HL-60/S4 treated with phorbol 12-myristate 13-acetate at 8.2 ng/mL for 4 days and 3 days (cell line): ENCODE measurements around the gene KRTAP10-7.

Experiments used
- in situ Hi-C: fragments of 300-500 bp; cut with MboI; formaldehyde crosslinking; loops from 2 replicates; pipeline ENCODE4 v1.15.0; 2022; ENCODE audit warnings: low sequenced_read_pairs

KRTAP10-7 gene

GRCh38 chr21:44650973-44651675 is 50.7 kb downstream of the KRTAP10-7 start:
- in situ Hi-C loops: no loop called here
